HFFc6 (cell line): Measurements from ENCODE around the gene ARHGAP26. TPM values are rescaled to one million over a fixed set of nuclear protein-coding genes. Genes with fewer than 3 reads are reported as not detected.

Experiments used
- DNase-seq: peaks from one replicate; pipeline ENCODE4 v3.0.0-alpha.2; 2018
- H3K27ac Mint-ChIP-seq: 2 replicates; pipeline ENCODE4 v1.8.0; 2020; ENCODE audit warnings: mild to moderate bottlenecking, mixed read lengths
- H3K27me3 Mint-ChIP-seq: 2 replicates; pipeline ENCODE4 v1.8.0; 2021; ENCODE audit warnings: mild to moderate bottlenecking, moderate library complexity, mixed read lengths; ENCODE audit not compliant: insufficient read depth
- H3K36me3 Mint-ChIP-seq: 2 replicates; pipeline ENCODE4 v1.8.0; 2021; ENCODE audit warnings: low read depth, mixed read lengths
- H3K4me1 Mint-ChIP-seq: 2 replicates; pipeline ENCODE4 v1.8.0; 2020; ENCODE audit warnings: low read depth, mixed read lengths
- H3K4me3 Mint-ChIP-seq: 2 replicates; pipeline ENCODE4 v1.8.0; 2020; ENCODE audit warnings: mild to moderate bottlenecking, moderate library complexity, mixed read lengths
- H3K9me3 Mint-ChIP-seq: 2 replicates; pipeline ENCODE4 v1.8.0; 2020; ENCODE audit warnings: mild to moderate bottlenecking, mixed read lengths
- CTCF ChIP-seq: fragments of 200-600 bp; sonication (generic); IDR thresholded peaks from 2 replicates; pipeline ENCODE4 v1.5.0; 2021; ENCODE audit warnings: antibody characterized with exemption, mild to moderate bottlenecking
- total RNA-seq, 6 experiments: library from RNA; stranded (reverse); fragmentation: NEBNext Ultra II Directional; extraction: Animal tissue kit (Norgen Biotek cat#: 25700); gene quantifications; 2 replicates in 1 of 6; 3 replicates in 5 of 6; pipeline ENCODE4 v1.2.3, GENCODE V29; 2021

The ARHGAP26 gene
- total RNA-seq, 6 experiments from 2014 or later = 2.3 to 3.6 (median 3.1) TPM

- H3K27me3 Mint-ChIP-seq = no peaks in the 10 kb centered on the region; the same call in 1 of the 2 replicates
- H3K27ac Mint-ChIP-seq = no peak overlapping the region
- no peaks in the 10 kb centered on the region for H3K9me3 Mint-ChIP-seq
- H3K4me1 Mint-ChIP-seq = peaks cover 5% of the 10 kb centered on the region; the same call in 1 of the 2 replicates
- H3K4me3 Mint-ChIP-seq = no peak overlapping the region
- DNase-seq = no peak
- no peak for TF ChIP-seq CTCF
- H3K36me3 Mint-ChIP-seq = no peaks in the 10 kb centered on the region
Measured at GRCh38 chr5:142810743-142811290, 40.6 kb downstream of the ARHGAP26 start.

DNA sequence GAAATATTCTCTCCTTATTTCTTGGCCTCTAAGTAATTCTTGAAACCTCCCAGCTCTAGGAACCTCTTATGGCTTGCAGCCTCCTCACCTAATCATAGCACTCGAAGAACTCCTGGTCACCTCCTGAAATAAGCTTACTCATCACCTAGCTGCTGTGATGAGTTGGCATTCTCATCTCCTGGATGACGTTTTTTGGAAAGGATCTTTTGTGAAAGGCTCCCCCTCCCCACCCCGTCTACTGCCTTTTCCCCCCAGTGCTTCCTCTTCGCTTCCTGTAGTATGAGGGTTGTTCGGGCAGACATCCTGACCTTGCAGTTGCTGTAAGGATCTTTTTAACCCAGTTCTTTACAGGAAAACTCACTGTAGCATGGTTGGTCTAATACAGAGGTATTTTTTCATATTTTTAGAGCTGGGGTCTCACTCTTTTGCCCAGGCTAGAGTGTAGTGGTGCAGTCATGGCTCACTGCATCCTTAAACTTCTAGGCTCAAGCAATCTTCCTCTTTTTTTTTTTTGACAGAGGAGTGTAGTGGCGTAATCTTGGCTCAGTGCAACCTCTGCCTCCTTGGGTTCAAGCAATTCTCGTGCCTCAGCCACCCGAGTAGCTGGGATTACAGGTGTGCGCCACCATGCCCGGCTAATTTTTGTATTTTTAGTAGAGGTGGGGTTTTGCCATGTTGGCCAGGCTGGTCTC is 41.8 kb downstream of the ARHGAP26 start:
- no peak for TF ChIP-seq CTCF
- peaks cover 13% of the 10 kb centered on the region for H3K4me1 Mint-ChIP-seq
- no peaks in the 10 kb centered on the region for H3K9me3 Mint-ChIP-seq
- H3K36me3 Mint-ChIP-seq = no peaks in the 10 kb centered on the region
- H3K27me3 Mint-ChIP-seq = no peaks in the 10 kb centered on the region; the same call in 1 of the 2 replicates
- no peak for DNase-seq
- no peak overlapping the region for H3K27ac Mint-ChIP-seq
- H3K4me3 Mint-ChIP-seq = no peak overlapping the region

DNA sequence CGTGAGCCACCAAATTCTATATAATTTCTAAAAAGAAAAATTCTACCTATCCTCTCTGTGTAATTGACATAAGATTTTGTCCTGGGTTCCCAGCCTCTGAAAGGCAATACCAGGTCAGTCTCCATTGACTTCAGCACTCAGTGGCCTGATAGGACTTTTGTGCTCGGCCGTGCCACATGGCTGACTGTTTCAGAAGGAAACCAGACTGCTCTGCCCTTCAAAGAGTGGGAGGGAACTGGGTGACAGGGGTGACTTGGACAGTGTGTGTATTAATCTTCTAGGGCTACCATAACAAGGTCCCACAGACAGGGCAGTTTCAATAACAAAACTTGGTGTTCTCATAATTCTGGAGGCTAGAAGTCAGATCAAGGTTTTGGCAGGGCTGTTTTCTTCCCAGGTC is 43.0 kb downstream of the ARHGAP26 start:
- no peak overlapping the region for H3K4me3 Mint-ChIP-seq
- no peak for DNase-seq
- no peak for TF ChIP-seq CTCF
- no peak overlapping the region for H3K27ac Mint-ChIP-seq
- H3K27me3 Mint-ChIP-seq = no peaks in the 10 kb centered on the region; the same call in 1 of the 2 replicates
- H3K4me1 Mint-ChIP-seq = peaks cover 22% of the 10 kb centered on the region
- H3K36me3 Mint-ChIP-seq = no peaks in the 10 kb centered on the region
- no peaks in the 10 kb centered on the region for H3K9me3 Mint-ChIP-seq

DNA sequence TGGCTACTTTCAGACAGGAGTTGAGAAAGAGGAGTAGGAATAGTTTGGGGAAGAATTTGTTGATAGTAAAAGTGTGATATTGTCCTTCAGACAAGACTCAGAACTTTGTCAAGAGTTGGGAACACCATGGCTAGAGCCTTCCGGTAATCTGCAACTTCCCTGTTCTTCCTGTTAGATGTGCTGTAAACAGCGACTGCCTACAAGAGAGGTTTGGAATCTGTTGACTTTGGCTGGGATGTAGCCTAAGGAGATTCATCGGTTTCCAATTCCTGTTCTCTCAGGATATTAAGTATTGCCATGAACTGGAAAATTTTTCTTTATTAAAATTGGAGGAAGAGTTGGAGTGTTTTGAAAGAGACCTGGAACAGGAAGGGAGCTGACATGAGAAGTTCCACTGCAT is 43.9 kb downstream of the ARHGAP26 start:
- Mint-ChIP-seq H3K9me3 (no peaks in the 10 kb centered on the region), H3K4me1 (peaks cover 26% of the 10 kb centered on the region), H3K27ac (no peak overlapping the region), H3K4me3 (no peak overlapping the region), H3K36me3 (no peaks in the 10 kb centered on the region), H3K27me3 (no peaks in the 10 kb centered on the region; the same call in 1 of the 2 replicates)
- DNase-seq = no peak
- no peak for TF ChIP-seq CTCF

DNA sequence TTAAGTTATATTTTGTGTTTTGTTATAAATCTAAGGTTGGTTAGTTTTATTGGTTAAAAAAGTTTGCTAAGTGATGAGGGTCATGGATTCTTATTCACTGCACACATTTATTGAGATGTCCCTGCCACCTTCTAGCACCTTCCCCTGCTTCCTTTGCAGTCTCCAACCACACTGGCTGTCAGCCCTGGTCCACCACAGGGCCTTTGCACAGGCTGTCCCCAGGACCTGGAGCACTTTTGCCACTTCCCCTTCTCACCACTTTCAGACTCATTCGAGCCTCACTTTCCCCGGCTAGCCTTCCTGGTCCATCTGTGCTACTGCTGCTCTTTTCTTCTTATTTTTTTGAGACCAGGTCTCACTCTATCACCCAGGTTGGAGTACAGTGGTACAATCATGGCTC is 45.3 kb downstream of the ARHGAP26 start:
- TF ChIP-seq CTCF = no peak
- H3K27me3 Mint-ChIP-seq = no peaks in the 10 kb centered on the region
- no peak for DNase-seq
- H3K4me1 Mint-ChIP-seq = peaks cover 39% of the 10 kb centered on the region
- H3K4me3 Mint-ChIP-seq = no peak overlapping the region
- no peaks in the 10 kb centered on the region for H3K36me3 Mint-ChIP-seq
- no peaks in the 10 kb centered on the region for H3K9me3 Mint-ChIP-seq
- H3K27ac Mint-ChIP-seq = no peak overlapping the region
